Keratinocyte (primary cell): ENCODE results near the gene PAXIP1.

ENCODE experiments used
- CTCF ChIP-seq, 3 experiments: IDR thresholded peaks in 1 of 3; conservative IDR thresholded peaks in 1 of 3; optimal IDR thresholded peaks in 1 of 3; 2 replicates in 2 of 3; 3 replicates in 1 of 3; pipeline versions ENCODE3 to v1.5.1; 2011; ENCODE audit warnings: low read length in 3 of 3, mild to moderate bottlenecking in 3 of 3, moderate library complexity in 2 of 3, control low read depth in 1 of 3, inconsistent platforms in 1 of 3; ENCODE audit not compliant: insufficient read depth in 2 of 3; ENCODE audit errors: extremely low read depth in 1 of 3
- EZH2 ChIP-seq: IDR thresholded peaks from one replicate; pipeline ENCODE4 v1.6.1; 2012; ENCODE audit warnings: inconsistent platforms, mild to moderate bottlenecking, low read length, moderate library complexity

- no peak for TF ChIP-seq CTCF (optimal IDR thresholded peaks at IDR 0.05 in 1 of 3, IDR thresholded peaks at IDR 0.05 in 1 of 3, conservative IDR thresholded peaks at IDR 0.05 in 1 of 3; ENCODE audit: extremely low read depth in 1 of 3, insufficient read depth in 2 of 3, low read length in 3 of 3)
- TF ChIP-seq EZH2, result no peak
Observed at GRCh38 chr7:154929006-154929726, 73.8 kb downstream of the PAXIP1 start.
